HepG2 (cell line): ENCODE results near the gene MTIF3. TPM values are rescaled to one million over a fixed set of nuclear protein-coding genes. Genes with fewer than 3 reads are reported as not detected.
A peak's percentile ranks its signal among the peaks of the same experiment; 100 is the strongest.

Source experiments
- ARNT ChIP-seq: fragments of 450-650 bp; IDR thresholded peaks from 2 replicates; pipeline ENCODE4 v1.6.1; 2017
- CCDC6 ChIP-seq: sonication (generic); formaldehyde crosslinking; IDR thresholded peaks from 2 replicates; pipeline ENCODE4 v1.8.1; 2022; ENCODE audit warnings: mild to moderate bottlenecking, missing genetic modification reagents, moderate library complexity
- FOXA1 ChIP-seq, 2 experiments: fragments of 450-650 bp in 1 of 2; sonication (generic) in 1 of 2; formaldehyde crosslinking in 1 of 2; IDR thresholded peaks; 2 replicates each; pipeline versions ENCODE4 v1.4.0 to v1.6.1; 2016 to 2020; ENCODE audit warnings: missing genetic modification reagents in 1 of 2
- KMT2B ChIP-seq: IDR thresholded peaks from 2 replicates; pipeline ENCODE4 v1.6.1; 2016; ENCODE audit warnings: missing genetic modification reagents, missing compliant biosample characterization
- MTA1 ChIP-seq: sonication (generic); formaldehyde crosslinking; IDR thresholded peaks from 2 replicates; pipeline ENCODE4 v1.4.0; 2020; ENCODE audit warnings: missing genetic modification reagents, mild to moderate bottlenecking, borderline replicate concordance
- NKX3-1 ChIP-seq: sonication (generic); formaldehyde crosslinking; IDR thresholded peaks from 2 replicates; pipeline ENCODE4 v1.5.0; 2020; ENCODE audit warnings: missing genetic modification reagents
- PAX8 ChIP-seq: sonication (generic); formaldehyde crosslinking; IDR thresholded peaks from 2 replicates; pipeline ENCODE4 v1.8.0; 2022; ENCODE audit warnings: mild to moderate bottlenecking, missing genetic modification reagents, borderline replicate concordance
- RFXAP ChIP-seq: sonication (generic); formaldehyde crosslinking; IDR thresholded peaks from 2 replicates; pipeline ENCODE4 v1.4.0; 2020; ENCODE audit warnings: missing genetic modification reagents, borderline replicate concordance
- SMC3 ChIP-seq: IDR thresholded peaks from 2 replicates; pipeline ENCODE4 v1.6.1; 2011; ENCODE audit warnings: low read length, improper control_type of control experiment
- SOX6 ChIP-seq, 2 experiments: fragments of 450-650 bp in 1 of 2; sonication (generic) in 1 of 2; formaldehyde crosslinking in 1 of 2; IDR thresholded peaks; 2 replicates each; pipeline versions ENCODE4 v1.4.0 to v1.6.1; 2017 to 2020; ENCODE audit warnings: antibody characterized with exemption in 1 of 2, mild to moderate bottlenecking in 1 of 2, missing genetic modification reagents in 1 of 2
- TBX3 ChIP-seq: fragments of 450-650 bp; IDR thresholded peaks from 2 replicates; pipeline ENCODE4 v1.6.1; 2017; ENCODE audit warnings: antibody characterized with exemption, mild to moderate bottlenecking, inconsistent platforms, borderline replicate concordance
- XRCC5 ChIP-seq: fragments of 200-400 bp; formaldehyde crosslinking; optimal IDR thresholded peaks from 2 replicates; pipeline ENCODE3; 2017; ENCODE audit warnings: mild to moderate bottlenecking, low read length
- YEATS4 ChIP-seq: sonication (generic); formaldehyde crosslinking; IDR thresholded peaks from 2 replicates; pipeline ENCODE4 v1.4.0; 2020; ENCODE audit warnings: missing genetic modification reagents, borderline replicate concordance
- ZBTB1 ChIP-seq: sonication (generic); formaldehyde crosslinking; IDR thresholded peaks from 2 replicates; pipeline ENCODE4 v1.4.0; 2020; ENCODE audit warnings: missing genetic modification reagents, borderline replicate concordance
- ZNF232 ChIP-seq: sonication (generic); formaldehyde crosslinking; IDR thresholded peaks from 2 replicates; pipeline ENCODE4 v1.4.0; 2020; ENCODE audit warnings: missing genetic modification reagents, borderline replicate concordance
- ZNF251 ChIP-seq: sonication (generic); formaldehyde crosslinking; IDR thresholded peaks from 2 replicates; pipeline ENCODE4 v1.9.0; 2021; ENCODE audit warnings: mild to moderate bottlenecking, missing genetic modification reagents
- ZNF331 ChIP-seq: sonication (generic); formaldehyde crosslinking; IDR thresholded peaks from 2 replicates; pipeline ENCODE4 v1.4.0; 2020; ENCODE audit warnings: missing genetic modification reagents
- ZNF780A ChIP-seq: sonication (generic); formaldehyde crosslinking; IDR thresholded peaks from 2 replicates; pipeline ENCODE4 v1.8.0; 2022; ENCODE audit warnings: mild to moderate bottlenecking, missing genetic modification reagents, moderate library complexity
- ZNF841 ChIP-seq: sonication (generic); formaldehyde crosslinking; IDR thresholded peaks from 2 replicates; pipeline ENCODE4 v1.8.1; 2023; ENCODE audit warnings: missing genetic modification reagents, borderline replicate concordance
- ZSCAN12 ChIP-seq: sonication (generic); formaldehyde crosslinking; IDR thresholded peaks from 2 replicates; pipeline ENCODE4 v1.9.0; 2021; ENCODE audit warnings: mild to moderate bottlenecking, missing genetic modification reagents
- polyA plus RNA-seq, 8 experiments: library from polyadenylated mRNA; depleted of rRNA in 3 of 8; stranded (reverse) in 7 of 8; unstranded in 1 of 8; fragments of >200 nt; fragmentation: Illumina TruSeq in 4 of 8; extraction: Trizol in 4 of 8; gene quantifications; 2 replicates each; pipeline versions ENCODE4 v1.2.1 to v1.2.3, GENCODE V29; 2011 to 2016; ENCODE audit warnings: low read depth in 4 of 8, missing spikeins in 1 of 8, mixed read lengths in 1 of 8; ENCODE audit not compliant: insufficient read depth in 1 of 8
- total RNA-seq, 5 experiments: library from RNA; depleted of rRNA; stranded (reverse); fragments of >200 nt; fragmentation: Illumina TruSeq; extraction: Trizol; gene quantifications; 2 replicates each; pipeline ENCODE4 v1.2.3, GENCODE V29; 2016; ENCODE audit warnings: low read depth in 1 of 5
- TF ChIP-seq, protein P1 (sequence below): sonication (generic); formaldehyde crosslinking; IDR thresholded peaks from 2 replicates; pipeline ENCODE4 v1.9.0; 2022; ENCODE audit warnings: missing genetic modification reagents, mild to moderate bottlenecking, borderline replicate concordance
- TF ChIP-seq, protein P2 (sequence below): IDR thresholded peaks from 2 replicates; pipeline ENCODE4 v1.6.1; 2016; ENCODE audit warnings: missing compliant biosample characterization, missing genetic modification reagents, borderline replicate concordance
- TF ChIP-seq, protein P3 (sequence below): sonication (generic); formaldehyde crosslinking; IDR thresholded peaks from 2 replicates; pipeline ENCODE4 v1.8.0; 2022; ENCODE audit warnings: low read depth, missing genetic modification reagents

MTIF3 gene
- total and polyA plus RNA-seq, 2 of the 13 experiments (the other 11 are each of a cell fraction or from before 2014, with no cell fraction given): 33.7 to 40.6 TPM

DNA sequence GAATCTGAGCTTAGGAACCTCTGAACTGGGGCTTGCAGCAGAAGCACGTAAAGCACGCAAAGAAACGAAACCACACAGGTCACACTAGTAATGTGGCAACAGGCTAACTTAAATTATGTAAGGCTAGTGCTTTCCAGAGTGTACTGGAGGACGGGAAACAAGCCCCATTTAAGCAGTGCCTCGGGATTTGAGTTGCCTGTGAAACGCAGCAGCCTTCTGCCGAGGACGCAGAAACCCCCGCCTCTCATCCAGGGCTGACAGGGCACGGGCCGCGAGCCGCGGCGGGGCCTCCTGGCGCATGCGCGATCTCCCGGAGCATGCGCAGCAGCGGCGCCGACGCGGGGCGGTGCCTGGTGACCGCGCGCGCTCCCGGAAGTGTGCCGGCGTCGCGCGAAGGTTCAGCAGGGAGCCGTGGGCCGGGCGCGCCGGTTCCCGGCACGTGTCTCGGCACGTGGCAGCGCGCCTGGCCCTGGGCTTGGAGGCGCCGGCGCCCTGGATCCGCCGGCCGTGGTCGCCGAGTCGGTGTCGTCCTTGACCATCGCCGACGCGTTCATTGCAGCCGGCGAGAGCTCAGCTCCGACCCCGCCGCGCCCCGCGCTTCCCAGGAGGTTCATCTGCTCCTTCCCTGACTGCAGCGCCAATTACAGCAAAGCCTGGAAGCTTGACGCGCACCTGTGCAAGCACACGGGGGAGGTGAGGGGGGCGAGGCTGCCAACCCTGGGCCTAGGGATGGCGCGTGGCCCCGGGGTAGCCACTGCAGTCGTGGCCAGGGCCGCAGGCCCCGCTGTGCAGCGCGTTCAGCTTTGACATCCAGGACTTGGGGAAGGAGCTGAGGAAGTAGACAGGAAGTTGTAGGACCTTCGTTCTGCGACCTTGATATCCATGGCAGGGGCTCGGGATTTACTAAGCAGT, 25.9 kb downstream of the MTIF3 start, which contains the start of gene GTF3A (continued):
- TF ChIP-seq NKX3-1 (CRISPR knock-in tag): peak; percentile 87
- TF ChIP-seq ARNT: no peak
- TF ChIP-seq SMC3: no peak
- TF ChIP-seq, protein P1, sequence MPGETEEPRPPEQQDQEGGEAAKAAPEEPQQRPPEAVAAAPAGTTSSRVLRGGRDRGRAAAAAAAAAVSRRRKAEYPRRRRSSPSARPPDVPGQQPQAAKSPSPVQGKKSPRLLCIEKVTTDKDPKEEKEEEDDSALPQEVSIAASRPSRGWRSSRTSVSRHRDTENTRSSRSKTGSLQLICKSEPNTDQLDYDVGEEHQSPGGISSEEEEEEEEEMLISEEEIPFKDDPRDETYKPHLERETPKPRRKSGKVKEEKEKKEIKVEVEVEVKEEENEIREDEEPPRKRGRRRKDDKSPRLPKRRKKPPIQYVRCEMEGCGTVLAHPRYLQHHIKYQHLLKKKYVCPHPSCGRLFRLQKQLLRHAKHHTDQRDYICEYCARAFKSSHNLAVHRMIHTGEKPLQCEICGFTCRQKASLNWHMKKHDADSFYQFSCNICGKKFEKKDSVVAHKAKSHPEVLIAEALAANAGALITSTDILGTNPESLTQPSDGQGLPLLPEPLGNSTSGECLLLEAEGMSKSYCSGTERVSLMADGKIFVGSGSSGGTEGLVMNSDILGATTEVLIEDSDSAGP: peak; percentile 34
- TF ChIP-seq ZSCAN12: peak; percentile 97
- peak; percentile 53; the same call in 1 of the 2 replicates for TF ChIP-seq MTA1 (CRISPR knock-in tag)
- no peak for TF ChIP-seq ZNF251 (CRISPR knock-in tag)
- TF ChIP-seq, protein P2, sequence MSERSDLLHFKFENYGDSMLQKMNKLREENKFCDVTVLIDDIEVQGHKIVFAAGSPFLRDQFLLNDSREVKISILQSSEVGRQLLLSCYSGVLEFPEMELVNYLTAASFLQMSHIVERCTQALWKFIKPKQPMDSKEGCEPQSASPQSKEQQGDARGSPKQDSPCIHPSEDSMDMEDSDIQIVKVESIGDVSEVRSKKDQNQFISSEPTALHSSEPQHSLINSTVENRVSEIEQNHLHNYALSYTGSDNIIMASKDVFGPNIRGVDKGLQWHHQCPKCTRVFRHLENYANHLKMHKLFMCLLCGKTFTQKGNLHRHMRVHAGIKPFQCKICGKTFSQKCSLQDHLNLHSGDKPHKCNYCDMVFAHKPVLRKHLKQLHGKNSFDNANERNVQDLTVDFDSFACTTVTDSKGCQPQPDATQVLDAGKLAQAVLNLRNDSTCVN (CRISPR knock-in tag): 0 out of 2 replicates have a peak, but pooled peaks have one; percentile 13
- peak; percentile 64; the same call in 1 of the 2 replicates for TF ChIP-seq ZNF780A (CRISPR knock-in tag)
- TF ChIP-seq ZBTB1 (CRISPR knock-in tag): no peak
- TF ChIP-seq TBX3: no peak
- TF ChIP-seq RFXAP (CRISPR knock-in tag): peak; percentile 43; the same call in 1 of the 2 replicates
- no peak for TF ChIP-seq ZNF232
- peak; percentile 96; the same call in 1 of the 2 replicates for TF ChIP-seq PAX8
- peak; percentile 49; the same call in 1 of the 2 replicates for TF ChIP-seq ZNF331 (CRISPR knock-in tag)
- TF ChIP-seq XRCC5: peak; percentile 3
- peak; percentile 97 for TF ChIP-seq YEATS4 (CRISPR knock-in tag)
- peak; percentile 98 for TF ChIP-seq ZNF841 (CRISPR knock-in tag)
- TF ChIP-seq FOXA1 (IDR thresholded peaks at IDR 0.05): no peak
- no peak for TF ChIP-seq FOXA1 (CRISPR knock-in tag; IDR thresholded peaks at IDR 0.05)
- TF ChIP-seq SOX6 (IDR thresholded peaks at IDR 0.05): no peak
- peak; percentile 31; the same call in 1 of the 2 replicates for TF ChIP-seq SOX6 (CRISPR knock-in tag; IDR thresholded peaks at IDR 0.05)
- TF ChIP-seq, protein P3, sequence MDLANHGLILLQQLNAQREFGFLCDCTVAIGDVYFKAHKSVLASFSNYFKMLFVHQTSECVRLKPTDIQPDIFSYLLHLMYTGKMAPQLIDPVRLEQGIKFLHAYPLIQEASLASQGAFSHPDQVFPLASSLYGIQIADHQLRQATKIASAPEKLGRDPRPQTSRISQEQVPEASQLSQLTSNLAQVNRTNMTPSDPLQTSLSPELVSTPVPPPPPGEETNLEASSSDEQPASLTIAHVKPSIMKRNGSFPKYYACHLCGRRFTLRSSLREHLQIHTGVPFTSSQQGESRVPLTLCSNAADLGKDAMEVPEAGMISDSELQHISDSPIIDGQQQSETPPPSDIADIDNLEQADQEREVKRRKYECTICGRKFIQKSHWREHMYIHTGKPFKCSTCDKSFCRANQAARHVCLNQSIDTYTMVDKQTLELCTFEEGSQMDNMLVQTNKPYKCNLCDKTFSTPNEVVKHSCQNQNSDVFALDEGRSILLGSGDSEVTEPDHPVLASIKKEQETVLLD (CRISPR knock-in tag): peak; percentile 90
- TF ChIP-seq CCDC6 (CRISPR knock-in tag): peak; percentile 97; the same call in 1 of the 2 replicates
- peak; percentile 55; the same call in 1 of the 2 replicates for TF ChIP-seq KMT2B (CRISPR knock-in tag)
